HepG2 (cell line): ENCODE measurements around the gene TMEM19. TPM values are rescaled to one million over a fixed set of nuclear protein-coding genes. Genes with fewer than 3 reads are reported as not detected.

Experiments
- ATAC-seq: fragments of 200-7000 bp; cut with Tn5 transposase; 3 replicates; pipeline ENCODE4 v1.9.1; 2020; ENCODE audit warnings: mild to moderate bottlenecking, moderate library complexity
- BruUV-seq: library from RNA; stranded (reverse); fragments of 400-500 nt; replicated peaks from 2 replicates; lab custom pipeline; 2021; lab: Mats Ljungman, UMichigan
- CTCF ChIA-PET: fragments of 300-600 bp; formaldehyde crosslinking; extraction: SDS; loops from one replicate; lab custom pipeline; 2021; ENCODE audit warnings: low total read pairs, inconsistent platforms, low intra/inter-chr PET ratio; lab: Yijun Ruan, JAX
- POLR2A ChIA-PET: fragments of 350-600 bp; sonication (Branson Sonifier 250); formaldehyde crosslinking; loops from one replicate; lab custom pipeline; 2020; ENCODE audit warnings: antibody characterized with exemption, inconsistent platforms; lab: Yijun Ruan, JAX
- DNase-seq: peaks from one replicate; pipeline ENCODE4 v3.0.0-alpha.2; 2015; ENCODE audit warnings: low spot score
- FAIRE-seq: peaks from 3 replicates; lab custom pipeline; 2011; peaks lifted over from hg19 to GRCh38; lab: Jason Lieb, UNC
- H2AFZ ChIP-seq: one replicate; pipeline ENCODE4 v1.6.1; 2011; ENCODE audit warnings: low read length, inconsistent platforms
- H3K27ac ChIP-seq: fragments of 300-600 bp; 3 replicates; pipeline ENCODE4 v1.8.0; 2011; ENCODE audit warnings: mixed run types, mild to moderate bottlenecking, mixed read lengths, low read length, inconsistent platforms; ENCODE audit not compliant: insufficient read depth; ENCODE audit errors: extremely low read length
- H3K27me3 ChIP-seq, 2 experiments: fragments of 200-600 bp in 1 of 2; 2 replicates in 1 of 2; 3 replicates in 1 of 2; pipeline versions ENCODE4 v1.6.0 to v1.8.0; 2011; ENCODE audit warnings: low read length in 2 of 2, mild to moderate bottlenecking in 2 of 2, moderate library complexity in 2 of 2, inconsistent platforms in 1 of 2; ENCODE audit not compliant: insufficient read depth in 2 of 2, control insufficient read depth in 1 of 2
- H3K36me3 ChIP-seq, 2 experiments: fragments of 200-600 bp in 1 of 2; replicated peaks in 1 of 2; 2 replicates in 1 of 2; 3 replicates in 1 of 2; pipeline versions ENCODE4 v1.5.1 to v1.8.0; 2011; ENCODE audit warnings: low read length in 2 of 2, inconsistent platforms in 1 of 2; ENCODE audit not compliant: insufficient read depth in 2 of 2, control insufficient read depth in 1 of 2
- H3K4me1 ChIP-seq: 2 replicates; pipeline ENCODE4 v1.5.1; 2012; ENCODE audit warnings: low read length, inconsistent platforms; ENCODE audit not compliant: insufficient read depth
- H3K4me2 ChIP-seq: 2 replicates; pipeline ENCODE4 v1.6.0; 2011; ENCODE audit warnings: low read depth, low read length, inconsistent platforms
- H3K4me3 ChIP-seq, 3 experiments: fragments of 200-600 bp in 1 of 3; sonication (generic), shearing (Covaris generic) in 1 of 3; replicated peaks in 1 of 3; 2 replicates each; pipeline ENCODE4 v1.5.1; 2011 to 2016; ENCODE audit warnings: low read length in 3 of 3, inconsistent platforms in 2 of 3, low read depth in 2 of 3, mild to moderate bottlenecking in 2 of 3, control low read depth in 1 of 3, mixed read lengths in 1 of 3; ENCODE audit not compliant: insufficient read depth in 1 of 3
- H3K79me2 ChIP-seq: one replicate; pipeline ENCODE4 v1.6.1; 2011; ENCODE audit warnings: low read length, inconsistent platforms; ENCODE audit not compliant: insufficient read depth
- H3K9ac ChIP-seq: 2 replicates; pipeline ENCODE4 v1.6.0; 2011; ENCODE audit warnings: mild to moderate bottlenecking, low read depth, low read length, inconsistent platforms; ENCODE audit not compliant: insufficient read depth
- H3K9me3 ChIP-seq: 2 replicates; pipeline ENCODE4 v1.5.1; 2012; ENCODE audit warnings: mild to moderate bottlenecking, low read length
- H4K20me1 ChIP-seq: 2 replicates; pipeline ENCODE4 v1.6.0; 2011; ENCODE audit warnings: inconsistent platforms, mild to moderate bottlenecking, low read length, moderate library complexity; ENCODE audit not compliant: insufficient read depth
- KDM6A ChIP-seq: IDR thresholded peaks from 2 replicates; pipeline ENCODE4 v1.6.1; 2016; ENCODE audit warnings: low read depth
- MBNL3 ChIP-seq: fragments of 250-450 bp; sonication (Bioruptor Pico); conservative IDR thresholded peaks from 2 replicates; pipeline ENCODE4 v1.8.0; 2022; ENCODE audit warnings: mild to moderate bottlenecking, inconsistent platforms
- POLR2A ChIP-seq, 2 experiments: IDR thresholded peaks; 2 replicates each; pipeline ENCODE4 v1.6.1; 2011; ENCODE audit warnings: low read depth in 2 of 2, low read length in 2 of 2, mild to moderate bottlenecking in 1 of 2, moderate library complexity in 1 of 2; ENCODE audit not compliant: insufficient read depth in 1 of 2
- ZNF124 ChIP-seq: sonication (generic); formaldehyde crosslinking; IDR thresholded peaks from 2 replicates; pipeline ENCODE4 v1.4.0; 2020; ENCODE audit warnings: missing genetic modification reagents
- ZNF329 ChIP-seq: sonication (generic); formaldehyde crosslinking; IDR thresholded peaks from 2 replicates; pipeline ENCODE4 v1.9.0; 2021; ENCODE audit warnings: low read depth, mild to moderate bottlenecking, missing genetic modification reagents
- ZNF407 ChIP-seq: sonication (generic); formaldehyde crosslinking; IDR thresholded peaks from one replicate; pipeline ENCODE4 v1.5.1; 2020; ENCODE audit warnings: mild to moderate bottlenecking, missing genetic modification reagents; ENCODE audit errors: not compliant biosample characterization
- ZNF616 ChIP-seq: sonication (generic); formaldehyde crosslinking; IDR thresholded peaks from 2 replicates; pipeline ENCODE4 v1.5.0; 2020; ENCODE audit warnings: low read depth, mild to moderate bottlenecking, missing genetic modification reagents
- ZSCAN21 ChIP-seq: sonication (generic); formaldehyde crosslinking; IDR thresholded peaks from 2 replicates; pipeline ENCODE4 v1.8.0; 2022; ENCODE audit warnings: mild to moderate bottlenecking, missing genetic modification reagents, moderate library complexity, borderline replicate concordance
- WGBS: methylation state at CpG from one replicate; pipeline ENCODE4 v1.1.6; 2017; ENCODE audit warnings: low lambda C conversion rate; 5-methylcytosine and 5-hydroxymethylcytosine counted together
- in situ Hi-C: cut with HindIII; loops from 2 replicates; pipeline ENCODE4 v1.10.0; 2017; ENCODE audit warnings: low pct_unique_long_range_greater_than_20kb; ENCODE audit not compliant: extremely low pct_ligation_motif_present
- intact Hi-C: fragments of 100-400 bp; cut with micrococcal nuclease; formaldehyde crosslinking; loops from one replicate; pipeline ENCODE4 v1.10.0; 2022; ENCODE audit not compliant: unreplicated experiment
- polyA plus RNA-seq, 8 experiments: library from polyadenylated mRNA; depleted of rRNA in 3 of 8; stranded (reverse) in 7 of 8; unstranded in 1 of 8; fragments of >200 nt; fragmentation: Illumina TruSeq in 4 of 8; extraction: Trizol in 4 of 8; gene quantifications; 2 replicates each; pipeline versions ENCODE4 v1.2.1 to v1.2.3, GENCODE V29; 2011 to 2016; ENCODE audit warnings: low read depth in 4 of 8, missing spikeins in 1 of 8, mixed read lengths in 1 of 8; ENCODE audit not compliant: insufficient read depth in 1 of 8
- total RNA-seq, 5 experiments: library from RNA; depleted of rRNA; stranded (reverse); fragments of >200 nt; fragmentation: Illumina TruSeq; extraction: Trizol; gene quantifications; 2 replicates each; pipeline ENCODE4 v1.2.3, GENCODE V29; 2016; ENCODE audit warnings: low read depth in 1 of 5

Gene TMEM19
- total and polyA plus RNA-seq, 2 of the 13 experiments (the other 11 are each of a cell fraction or from before 2014, with no cell fraction given): 16.9 to 22.5 TPM

- Histone ChIP-seq H3K27ac (no peak overlapping the region), H4K20me1 (no peaks in the 10 kb centered on the region), H3K9ac (no peak overlapping the region), H3K4me2 (no peak overlapping the region), H3K36me3 (peaks cover 10 to 62% of the 10 kb centered on the region in 2 experiments), H3K27me3 (no peaks in the 10 kb centered on the region), H3K4me1 (no peaks in the 10 kb centered on the region), H3K79me2 (peaks cover 2% of the 10 kb centered on the region), H2AFZ (no peak overlapping the region), H3K9me3 (no peaks in the 10 kb centered on the region), H3K4me3 (no peak overlapping the region)
- POLR2A ChIA-PET: no interaction called here
- intact Hi-C loops: no loop called here
- DNase-seq: no peak
- no peak for TF ChIP-seq ZSCAN21 (CRISPR knock-in tag)
- no peak for TF ChIP-seq ZNF616 (CRISPR knock-in tag)
- TF ChIP-seq ZNF124 (CRISPR knock-in tag): no peak
- no peak for TF ChIP-seq ZNF329 (CRISPR knock-in tag)
- no peak for TF ChIP-seq POLR2A (IDR thresholded peaks at IDR 0.05; ENCODE audit: insufficient read depth in 1 of 2, low read depth in 2 of 2, low read length in 2 of 2)
- no peak for TF ChIP-seq KDM6A (CRISPR knock-in tag)
- TF ChIP-seq MBNL3 (CRISPR knock-in tag): no peak
- TF ChIP-seq ZNF407 (CRISPR knock-in tag): no peak
- 98% methylated on average over 2 of the region's 2 CpGs for WGBS
- FAIRE-seq: no peak
- no TSS peak for BruUV-seq
- ATAC-seq: no peak
- CTCF ChIA-PET: no interaction called here
- in situ Hi-C loops: no loop called here
These were observed 43.6 kb upstream of the TMEM19 start for GRCh38 chr12:71642264-71642663.
